ENCODE measurements around the gene IL36G. TPM values are rescaled to one million over a fixed set of nuclear protein-coding genes. Genes with fewer than 3 reads are reported as not detected.

The IL36G gene
- polyA plus RNA-seq, 3 donors, result not detected

DNA sequence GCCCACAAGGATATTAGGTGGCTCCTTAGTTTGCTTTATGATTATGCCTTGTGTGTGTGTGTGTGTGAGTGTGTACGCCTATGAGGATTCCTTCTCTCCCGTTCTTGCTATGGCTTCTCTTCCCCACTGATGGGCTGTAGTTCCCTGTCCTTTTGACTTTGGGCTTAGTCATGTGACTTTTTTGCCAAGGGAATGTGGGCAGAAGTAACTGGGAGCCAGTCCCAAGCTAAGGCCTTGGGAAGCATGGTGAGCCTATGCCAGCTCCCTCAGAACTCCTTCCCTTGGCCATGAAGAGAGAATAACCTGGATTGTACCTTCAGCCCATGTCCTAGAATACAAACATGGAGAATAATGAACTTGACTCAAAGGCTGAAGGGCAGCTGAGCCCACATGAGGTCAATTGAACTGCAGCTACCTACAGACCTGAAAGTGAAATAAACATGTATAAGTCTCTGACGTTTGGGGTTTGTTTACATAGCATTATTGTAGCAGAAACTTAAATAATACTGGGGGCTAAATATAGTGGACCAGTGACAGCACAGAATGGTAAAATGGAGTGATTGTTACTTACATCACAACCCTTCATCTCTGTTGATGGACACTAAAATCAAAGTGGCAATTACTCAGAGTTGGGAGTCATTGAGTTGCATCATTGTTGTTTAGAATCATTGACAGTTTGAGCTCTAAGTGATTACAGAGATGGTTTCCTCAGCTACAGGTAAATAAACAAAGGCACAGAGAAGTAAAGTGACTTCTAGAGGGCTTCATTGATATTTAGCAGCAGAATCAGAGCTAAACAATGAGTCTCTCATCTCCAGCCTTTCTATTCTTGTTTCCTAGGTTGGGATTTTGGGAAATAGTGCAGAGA lies 15.3 kb upstream of the IL36G start:
- 75 to 81% (median 78%) methylated on average over 3 of the region's 3 CpGs for WGBS, 3 donors
- no peak overlapping the region for H3K27ac ChIP-seq (ENCODE audit: low read depth, low read length)

DNA sequence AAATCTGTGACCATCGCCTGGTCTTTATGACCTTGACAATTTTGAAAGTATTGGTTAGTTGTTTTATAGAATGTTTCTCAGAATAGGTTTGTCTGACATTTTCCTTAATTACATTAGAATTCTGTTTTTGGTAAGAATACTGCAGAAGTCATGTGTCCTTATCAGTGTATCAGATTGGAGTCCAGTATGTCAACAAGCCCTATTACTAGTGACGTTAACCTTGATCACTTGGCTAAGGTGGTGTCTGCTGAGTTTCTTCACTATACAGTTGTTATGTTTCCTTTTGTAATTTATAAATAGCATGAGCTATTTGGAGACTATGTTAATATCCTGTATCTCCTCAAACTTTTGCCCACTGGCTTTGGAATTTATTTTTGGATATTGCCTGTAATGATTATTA lies 10.8 kb upstream of the IL36G start:
- WGBS, 3 donors, result 67 to 90% (median 87%) methylated on average over 2 of the region's 2 CpGs
- H3K27ac ChIP-seq (ENCODE audit: low read depth, low read length), result no peak overlapping the region

DNA sequence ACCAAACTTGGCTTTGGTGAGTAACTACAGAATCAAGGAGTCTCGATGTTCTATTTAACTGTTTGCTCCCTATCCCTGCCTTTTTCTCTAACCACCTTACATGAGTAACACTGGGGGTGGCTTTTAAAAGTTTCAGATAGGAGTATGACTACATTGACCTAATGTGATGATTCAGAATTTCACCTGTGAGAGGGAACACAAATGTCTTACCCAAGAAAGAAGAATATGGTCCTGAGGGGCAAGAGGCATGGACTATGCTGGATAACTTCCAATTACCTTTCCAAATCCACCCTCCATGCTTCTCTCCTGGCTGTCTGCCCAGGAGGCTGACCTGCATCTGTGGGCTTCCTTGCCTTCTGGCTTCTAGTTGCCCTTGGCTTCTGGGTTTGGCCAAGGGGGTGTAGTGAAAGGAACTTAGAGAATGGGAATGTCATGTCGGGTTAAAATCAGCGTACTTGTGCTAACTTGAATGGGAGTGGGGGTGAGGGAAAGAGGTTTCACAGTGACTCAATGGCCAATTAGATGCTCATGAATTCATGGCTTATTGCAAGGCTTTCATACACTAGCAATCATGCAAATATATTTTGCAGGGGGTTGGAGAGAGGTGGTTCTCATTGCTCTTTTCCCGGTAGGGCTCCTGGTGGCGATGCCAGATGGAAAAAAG lies 5.3 kb upstream of the IL36G start:
- 90 to 95% (median 95%) methylated on average over 5 of the region's 5 CpGs for WGBS, 3 donors
- H3K27ac ChIP-seq (ENCODE audit: low read depth, low read length), result no peak overlapping the region

DNA sequence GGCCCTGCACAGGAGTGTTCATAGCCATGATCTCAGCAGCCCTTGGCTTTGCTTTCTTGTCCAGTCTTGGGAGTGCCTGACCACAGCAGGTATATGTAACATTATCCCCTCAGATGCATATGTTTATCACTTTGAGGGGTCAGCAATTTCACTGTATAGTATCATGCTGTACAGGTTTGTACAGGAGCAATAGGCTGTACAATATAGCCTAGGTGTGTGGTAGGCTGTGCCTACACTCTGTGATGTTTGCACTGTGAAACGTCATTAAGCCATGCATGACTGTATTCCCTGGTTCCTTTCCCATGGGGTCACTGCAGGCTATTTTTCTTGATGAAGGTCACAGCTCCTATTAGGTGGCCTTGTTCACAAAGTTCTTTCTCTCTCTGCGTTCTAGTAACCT lies 4.7 kb upstream of the IL36G start:
- WGBS, 3 donors, result 21 to 79% (median 35%) methylated on average over 2 of the region's 2 CpGs
- H3K27ac ChIP-seq (ENCODE audit: low read depth, low read length), result no peak overlapping the region

DNA sequence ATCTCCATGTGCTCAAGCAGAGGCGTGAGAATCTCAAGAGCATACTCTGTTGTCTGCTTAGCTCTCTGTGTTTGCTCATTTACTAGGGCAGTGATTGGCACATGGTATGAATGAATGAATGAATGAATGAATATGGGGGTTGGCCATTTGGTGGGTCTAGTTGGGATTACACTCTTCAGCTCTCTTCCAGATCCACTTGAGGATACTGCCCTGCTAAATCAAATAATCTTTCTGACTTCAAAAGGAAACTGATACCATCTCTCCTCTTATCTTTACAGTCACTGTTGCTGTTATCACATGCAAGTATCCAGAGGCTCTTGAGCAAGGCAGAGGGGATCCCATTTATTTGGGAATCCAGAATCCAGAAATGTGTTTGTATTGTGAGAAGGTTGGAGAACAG lies 1.9 kb downstream of the IL36G start:
- no peak overlapping the region for H3K27ac ChIP-seq (ENCODE audit: low read depth, low read length)
- 90 to 95% (median 91%) methylated on average over 1 of the region's 1 CpG for WGBS, 3 donors

DNA sequence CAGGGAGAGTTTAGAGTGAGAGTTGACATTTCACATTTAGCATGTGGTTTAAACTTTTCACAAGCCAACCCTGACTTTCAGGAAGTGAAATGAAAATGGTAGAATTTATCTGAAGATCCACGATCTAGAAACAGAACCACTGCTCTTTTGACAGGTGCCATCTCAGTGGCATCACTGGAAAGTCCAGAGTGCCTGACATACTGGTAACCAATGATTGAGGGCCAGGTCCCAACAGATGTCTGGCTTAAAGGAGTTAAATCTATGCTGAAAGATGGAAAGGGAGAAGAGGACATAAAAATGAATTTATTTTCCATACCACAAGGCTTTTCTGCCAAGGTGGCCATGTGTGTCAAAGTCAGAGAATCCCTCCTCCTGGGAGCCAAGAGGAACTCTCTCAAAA lies 2.7 kb downstream of the IL36G start:
- no peak overlapping the region for H3K27ac ChIP-seq (ENCODE audit: low read depth, low read length)
- 38 to 45% (median 39%) methylated on average over 1 of the region's 1 CpG for WGBS, 3 donors

DNA sequence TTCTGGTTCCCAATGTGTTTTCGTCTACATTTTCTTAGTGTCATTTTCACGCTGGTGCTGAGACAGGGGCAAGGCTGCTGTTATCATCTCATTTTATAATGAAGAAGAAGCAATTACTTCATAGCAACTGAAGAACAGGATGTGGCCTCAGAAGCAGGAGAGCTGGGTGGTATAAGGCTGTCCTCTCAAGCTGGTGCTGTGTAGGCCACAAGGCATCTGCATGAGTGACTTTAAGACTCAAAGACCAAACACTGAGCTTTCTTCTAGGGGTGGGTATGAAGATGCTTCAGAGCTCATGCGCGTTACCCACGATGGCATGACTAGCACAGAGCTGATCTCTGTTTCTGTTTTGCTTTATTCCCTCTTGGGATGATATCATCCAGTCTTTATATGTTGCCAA lies 7.3 kb downstream of the IL36G start:
- WGBS, 3 donors, result 78 to 91% (median 83%) methylated on average over 5 of the region's 5 CpGs
- H3K27ac ChIP-seq (ENCODE audit: low read depth, low read length), result no peak overlapping the region

DNA sequence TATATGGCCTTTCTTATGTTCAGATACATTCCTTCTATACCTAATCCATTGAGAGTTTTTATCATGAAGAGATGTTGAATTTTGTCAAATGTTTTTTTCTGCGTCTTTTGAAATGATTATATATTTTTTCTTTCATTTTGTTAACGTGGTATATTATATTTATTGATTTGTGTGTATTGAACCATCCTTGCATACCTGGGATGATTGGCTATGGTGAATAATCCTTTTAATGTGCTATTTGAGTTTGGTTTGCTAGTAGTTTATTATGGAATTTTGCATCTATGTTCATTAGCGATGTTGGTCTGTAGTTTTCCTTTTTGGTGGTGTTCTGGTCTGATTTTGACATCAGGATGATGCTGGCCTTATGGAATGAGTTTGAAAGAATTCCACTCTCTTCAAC lies 11.8 kb downstream of the IL36G start:
- 74 to 83% (median 77%) methylated on average over 3 of the region's 3 CpGs for WGBS, 3 donors
- H3K27ac ChIP-seq (ENCODE audit: low read depth, low read length), result no peak overlapping the region

DNA sequence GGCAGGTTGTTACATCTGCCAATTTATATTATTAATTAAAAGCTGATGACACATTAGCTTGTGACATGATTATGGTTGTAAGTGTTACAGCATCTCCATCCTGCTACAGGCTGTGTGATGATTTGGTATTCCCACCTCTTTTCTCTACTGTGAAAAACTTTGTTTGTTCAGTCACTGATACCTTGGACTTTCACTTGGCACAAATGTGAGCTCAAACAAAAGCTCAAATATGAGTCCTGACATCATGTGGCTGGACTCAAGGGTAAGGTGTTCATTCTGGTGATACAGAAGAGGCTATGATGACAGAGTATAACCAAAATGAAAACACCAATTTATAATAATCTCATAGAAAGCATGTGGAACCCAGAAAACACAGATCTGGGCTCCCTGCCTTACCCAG lies 16.0 kb downstream of the IL36G start:
- H3K27ac ChIP-seq (ENCODE audit: low read depth, low read length), result no peak overlapping the region

DNA sequence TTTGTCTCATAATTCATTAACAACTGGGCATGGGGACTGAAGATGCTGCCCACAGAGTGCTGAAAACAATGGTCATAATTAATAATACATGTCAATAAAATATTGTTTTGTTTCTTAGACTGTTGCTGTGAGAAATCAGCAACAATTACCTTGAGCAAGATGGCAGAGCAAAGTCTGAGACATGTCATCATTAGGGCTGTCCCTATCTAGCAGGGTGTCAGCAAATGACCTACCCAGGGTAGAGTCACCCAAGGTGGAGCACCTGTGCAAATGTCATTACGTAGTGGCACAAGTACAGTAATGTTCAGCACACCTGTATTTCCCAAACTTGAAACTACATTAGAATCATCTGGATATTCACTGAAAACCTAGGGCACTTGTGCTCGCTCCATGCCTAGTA lies 16.8 kb downstream of the IL36G start:
- 88 to 91% (median 91%) methylated on average over 2 of the region's 2 CpGs for WGBS, 3 donors
- H3K27ac ChIP-seq (ENCODE audit: low read depth, low read length), result no peak overlapping the region

DNA sequence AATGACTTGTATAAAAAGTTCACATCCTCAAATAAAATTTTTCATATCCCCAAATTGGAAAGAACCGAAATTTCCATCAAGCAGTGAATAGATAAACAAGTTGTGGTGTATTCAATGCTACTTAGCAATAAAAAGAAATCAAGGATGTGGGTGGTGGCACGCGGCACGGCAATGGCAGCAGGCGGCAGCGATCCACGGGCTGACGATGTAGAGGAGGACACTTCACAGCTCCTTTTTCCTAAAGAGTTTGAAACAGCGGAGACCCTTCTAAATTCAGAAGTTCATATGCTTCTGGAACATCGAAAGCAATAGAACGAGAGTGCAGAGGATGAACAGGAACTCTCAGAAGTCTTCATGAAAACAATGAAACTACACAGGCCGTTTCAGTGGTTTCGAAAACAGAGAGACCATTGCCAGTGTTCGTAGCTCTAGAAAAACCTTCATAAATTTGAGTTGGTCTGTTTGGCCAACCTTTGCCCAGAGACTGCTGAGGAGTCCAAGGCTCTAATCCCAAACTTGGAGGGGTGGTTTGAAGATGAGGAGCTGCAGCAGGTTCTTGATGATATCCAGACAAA lies 17.6 kb downstream of the IL36G start:
- no peak overlapping the region for H3K27ac ChIP-seq (ENCODE audit: low read depth, low read length)
- 86 to 90% (median 89%) methylated on average over 14 of the region's 14 CpGs for WGBS, 3 donors

DNA sequence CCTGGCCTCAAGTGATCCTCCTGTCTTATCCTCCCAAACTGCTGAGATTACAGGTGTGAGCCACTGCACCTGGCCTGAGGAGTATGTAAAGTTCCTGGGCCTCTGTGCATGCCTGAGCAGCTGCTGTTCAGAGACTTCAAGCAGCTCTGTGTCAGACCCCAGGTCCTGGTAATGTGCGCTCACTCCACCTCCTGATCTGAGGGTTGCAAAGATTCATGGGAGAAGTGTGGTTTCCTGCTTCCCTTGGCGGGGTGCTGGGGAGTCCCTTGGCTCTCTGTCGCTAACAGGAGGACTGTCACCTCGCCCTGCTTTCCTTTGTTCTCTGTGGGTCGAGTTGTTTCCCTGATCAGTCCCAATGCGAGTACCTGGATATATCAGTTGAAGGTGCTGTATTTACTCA lies 18.8 kb downstream of the IL36G start:
- H3K27ac ChIP-seq (ENCODE audit: low read depth, low read length), result no peak overlapping the region
- WGBS, 3 donors, result 63 to 81% (median 69%) methylated on average over 6 of the region's 6 CpGs

DNA sequence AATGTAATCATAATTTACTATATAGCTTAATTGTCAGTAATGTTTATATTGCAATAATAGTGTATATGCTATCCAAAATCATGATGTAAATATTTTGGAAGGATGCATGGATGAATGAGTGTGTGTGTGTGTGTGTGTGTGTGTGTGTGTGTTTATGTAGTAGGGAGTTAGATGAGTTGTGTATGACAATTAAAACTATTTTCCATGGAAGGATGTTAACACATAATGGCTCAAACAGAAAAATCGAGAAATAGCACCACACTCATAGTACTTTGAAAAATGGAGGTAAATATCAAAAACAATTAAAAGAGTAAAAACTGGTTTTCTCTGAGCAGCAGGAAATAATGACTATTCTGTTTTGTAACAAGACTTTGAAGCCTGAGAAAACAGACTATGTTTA lies 19.3 kb downstream of the IL36G start:
- H3K27ac ChIP-seq (ENCODE audit: low read depth, low read length), result no peak overlapping the region
- 80 to 86% (median 85%) methylated on average over 1 of the region's 1 CpG for WGBS, 3 donors

DNA sequence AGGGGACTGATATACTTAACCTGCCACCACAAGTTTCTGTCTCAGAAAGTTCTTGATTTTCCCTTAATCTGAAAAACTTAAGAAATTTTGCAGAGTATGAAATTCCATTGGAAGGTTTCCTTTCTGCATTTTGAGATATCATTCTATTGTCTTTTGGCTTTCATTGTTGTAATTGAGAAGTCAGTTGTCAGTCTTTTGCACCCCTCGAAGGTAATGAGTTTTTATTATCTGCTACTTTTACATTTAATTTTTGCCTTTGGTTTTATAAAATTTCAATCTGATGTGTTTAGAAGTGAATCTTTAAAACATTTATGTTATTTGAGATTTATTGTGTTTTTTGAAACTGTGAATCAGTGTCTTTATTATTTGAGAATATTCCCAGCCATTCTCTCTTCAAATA lies 22.6 kb downstream of the IL36G start:
- WGBS, 3 donors, result 59 to 88% (median 78%) methylated on average over 1 of the region's 1 CpG
- no peak overlapping the region for H3K27ac ChIP-seq (ENCODE audit: low read depth, low read length)

DNA sequence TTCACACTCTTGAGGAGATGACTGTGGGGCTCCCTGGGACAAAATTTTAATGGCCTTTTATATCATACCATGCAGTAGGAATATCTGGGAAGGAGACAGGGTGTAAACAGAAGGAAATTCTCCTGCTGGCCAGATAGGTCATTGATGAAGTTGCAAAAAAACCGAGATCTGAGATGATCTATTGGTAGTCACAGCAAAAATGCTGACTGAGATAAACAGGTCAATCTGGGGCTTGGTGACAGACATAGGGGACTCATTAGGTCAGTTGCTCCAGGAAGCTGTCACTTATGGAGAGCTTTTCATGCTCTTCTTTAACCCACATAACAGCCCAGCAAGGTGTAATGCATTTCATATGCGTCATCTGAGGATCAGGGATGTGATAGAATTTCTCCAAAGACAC lies 24.9 kb downstream of the IL36G start:
- H3K27ac ChIP-seq (ENCODE audit: low read depth, low read length), result no peak overlapping the region
- WGBS, 3 donors, result 69 to 82% (median 77%) methylated on average over 2 of the region's 2 CpGs

DNA sequence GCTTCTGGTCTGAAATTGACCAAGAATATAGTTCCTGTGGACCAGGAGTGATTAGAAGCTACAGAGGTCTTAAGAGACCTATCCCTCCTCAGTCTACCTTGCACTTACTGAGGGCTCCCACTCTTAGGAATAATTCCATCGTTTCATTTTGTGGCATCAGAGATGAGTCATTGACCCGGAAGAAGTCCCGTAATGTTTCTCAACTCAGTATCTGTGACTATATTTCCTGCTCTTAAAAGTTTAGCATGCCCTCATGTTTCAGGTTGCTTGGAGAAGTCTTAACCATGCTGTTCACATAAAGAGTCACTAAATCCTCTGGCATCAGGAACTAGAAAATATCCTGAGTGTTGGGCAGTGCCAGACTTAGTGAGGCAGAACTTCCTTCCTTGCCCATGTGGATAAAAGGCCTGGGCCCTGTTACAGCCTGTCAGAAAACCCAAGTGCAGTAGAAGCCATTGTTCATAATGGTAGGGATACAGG lies 27.3 kb downstream of the IL36G start, which contains the start of gene IL36A:
IL36A (plus strand) TSS at position 430 of the 480 bp plus-strand sequence. CDS start 413 bp downstream, outside the sequence.
- 82 to 87% (median 82%) methylated on average over 3 of the region's 3 CpGs for WGBS, 3 donors

DNA sequence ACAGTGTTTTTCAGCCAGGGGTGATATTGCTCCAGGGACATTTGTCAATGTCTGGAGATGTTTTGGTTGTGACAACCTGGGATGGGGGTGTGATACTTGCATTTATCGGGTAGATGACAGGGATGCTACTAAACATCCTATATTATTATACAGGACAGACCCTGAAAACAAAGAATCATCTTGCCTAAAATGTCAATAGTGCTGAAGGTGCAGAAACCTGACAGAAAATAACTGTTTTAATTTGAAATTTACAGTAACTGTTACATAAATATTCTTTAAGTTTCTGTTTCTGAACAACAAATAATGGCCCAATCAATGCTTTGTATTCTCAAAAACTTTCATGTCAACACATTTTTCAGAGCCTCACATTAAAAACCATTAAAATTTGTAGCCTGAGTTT lies 29.4 kb downstream of the IL36G start:
- 80 to 90% (median 85%) methylated on average over 1 of the region's 1 CpG for WGBS, 3 donors
- no peak overlapping the region for H3K27ac ChIP-seq (ENCODE audit: low read depth, low read length)

More for the DNA sequence above, 27.3 kb downstream of the IL36G start, which contains the start of gene IL36A:
- H3K27ac ChIP-seq (ENCODE audit: low read depth, low read length), result no peak within 1 kb of the TSS

DNA sequence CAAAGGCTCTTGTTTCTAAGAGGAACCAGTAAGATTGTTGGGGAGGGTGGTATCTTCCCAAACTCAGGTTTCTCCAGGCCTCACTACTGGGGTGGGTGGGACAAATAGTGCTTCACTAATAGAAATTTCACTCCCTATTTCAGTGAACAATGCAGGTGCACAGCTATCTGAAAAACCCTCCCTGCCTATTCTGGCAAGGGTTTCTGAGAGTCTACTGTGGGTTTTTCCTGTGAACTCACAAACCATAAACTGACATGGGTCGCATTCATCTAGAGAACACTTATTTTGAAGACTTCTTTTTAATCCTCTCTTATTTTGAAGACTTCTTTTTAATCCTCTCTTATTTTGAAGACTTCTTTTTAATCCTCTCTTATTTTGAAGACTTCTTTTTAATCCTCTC lies 31.8 kb downstream of the IL36G start:
- H3K27ac ChIP-seq (ENCODE audit: low read depth, low read length), result no peak overlapping the region
- WGBS, 3 donors, result 69 to 79% (median 77%) methylated on average over 1 of the region's 1 CpG

DNA sequence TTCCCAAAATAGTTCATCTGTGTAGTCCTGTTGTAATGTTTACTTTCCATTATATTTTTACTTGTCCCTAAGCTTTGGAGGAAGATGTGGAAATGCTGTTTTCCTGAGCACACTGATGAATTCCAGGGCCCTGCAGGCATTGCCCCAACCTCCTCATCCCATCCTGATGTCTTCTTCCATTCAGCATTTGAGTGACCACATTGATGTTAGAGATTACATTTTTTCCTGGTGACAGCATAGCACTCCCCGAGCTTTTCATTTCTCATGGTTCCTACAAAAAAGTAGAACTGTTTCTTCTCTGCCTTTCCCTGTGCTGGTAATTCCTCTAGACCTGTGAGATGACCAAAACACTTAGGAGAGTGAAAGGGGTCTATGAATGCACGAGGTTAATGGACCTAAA lies 32.3 kb downstream of the IL36G start:
- WGBS, 3 donors, result 41 to 55% (median 49%) methylated on average over 2 of the region's 2 CpGs
- H3K27ac ChIP-seq (ENCODE audit: low read depth, low read length), result no peak overlapping the region
